Measurements from ENCODE around the gene NACA2.

Gene NACA2

DNA sequence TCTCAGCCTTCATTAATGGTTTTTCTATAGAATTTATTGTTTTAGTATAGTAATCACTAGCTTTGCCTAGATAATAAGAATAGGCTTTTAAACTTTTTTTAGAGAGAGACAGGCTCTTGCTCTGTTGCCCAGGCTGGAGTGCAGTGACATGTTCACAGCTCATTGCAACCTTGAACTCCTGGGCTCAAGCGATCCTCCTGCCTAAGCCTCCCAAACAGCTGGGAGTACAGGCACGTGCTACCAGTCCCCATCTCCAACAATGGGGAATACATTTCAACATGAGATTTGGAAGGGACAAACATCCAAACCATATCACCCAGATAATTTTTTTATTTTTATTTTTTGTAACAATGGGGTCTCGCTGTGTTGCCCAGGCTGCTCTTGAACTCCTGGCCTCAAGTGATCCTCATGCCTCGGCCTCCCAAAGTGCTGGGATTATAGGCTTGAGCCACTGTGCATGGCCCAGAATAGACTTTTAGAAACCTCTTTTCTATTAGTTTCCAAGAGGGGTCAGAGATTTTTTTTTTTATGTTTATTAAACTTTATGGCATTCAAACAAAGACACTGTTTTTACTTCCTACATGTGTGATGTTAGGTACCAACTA is 7.3 kb downstream of the NACA2 start:
- FAIRE-seq: no peak
- DNase-seq (ENCODE audit: insufficient read length, low spot score): no peak
- TF ChIP-seq TAF1 (IDR thresholded peaks at IDR 0.05; ENCODE audit: low read depth, low read length) (no peak), POU2F2 (IDR thresholded peaks at IDR 0.05; ENCODE audit: low read depth, low read length) (no peak), POLR2A (IDR thresholded peaks at IDR 0.05; ENCODE audit: low read depth, low read length) (no peak), POLR2AphosphoS5 (IDR thresholded peaks at IDR 0.05; ENCODE audit: low read depth, low read length) (no peak), PAX5 (IDR thresholded peaks at IDR 0.05; ENCODE audit: insufficient read depth, low read length, severe bottlenecking) (no peak), SPI1 (IDR thresholded peaks at IDR 0.05; ENCODE audit: low read depth, low read length) (no peak)

DNA sequence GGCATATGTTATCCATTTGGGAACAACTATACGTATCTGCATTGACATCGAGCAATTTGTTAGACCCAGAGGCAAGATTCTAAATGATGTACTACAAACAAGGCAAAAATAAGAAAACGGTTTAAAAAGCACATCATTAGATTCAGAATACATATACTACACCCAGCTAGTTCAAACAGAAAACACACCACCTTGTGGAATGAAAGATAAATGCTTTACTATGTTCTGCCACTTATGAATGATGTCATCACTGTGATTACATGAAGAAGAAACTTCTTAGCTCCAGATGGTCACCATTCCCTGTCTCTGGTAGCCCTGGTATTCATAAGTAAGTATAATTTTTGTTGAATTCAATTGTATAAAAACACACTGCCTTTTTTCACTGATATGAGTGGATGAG is 7.8 kb downstream of the NACA2 start:
- DNase-seq (ENCODE audit: insufficient read length, low spot score): peak; percentile 10
- FAIRE-seq: peak; percentile 57
- TF ChIP-seq TAF1 (IDR thresholded peaks at IDR 0.05; ENCODE audit: low read depth, low read length) (no peak), POLR2AphosphoS5 (IDR thresholded peaks at IDR 0.05; ENCODE audit: low read depth, low read length) (no peak), PAX5 (IDR thresholded peaks at IDR 0.05; ENCODE audit: insufficient read depth, low read length, severe bottlenecking) (no peak), POLR2A (IDR thresholded peaks at IDR 0.05; ENCODE audit: low read depth, low read length) (no peak), POU2F2 (IDR thresholded peaks at IDR 0.05; ENCODE audit: low read depth, low read length) (no peak), SPI1 (IDR thresholded peaks at IDR 0.05; ENCODE audit: low read depth, low read length) (no peak)

DNA sequence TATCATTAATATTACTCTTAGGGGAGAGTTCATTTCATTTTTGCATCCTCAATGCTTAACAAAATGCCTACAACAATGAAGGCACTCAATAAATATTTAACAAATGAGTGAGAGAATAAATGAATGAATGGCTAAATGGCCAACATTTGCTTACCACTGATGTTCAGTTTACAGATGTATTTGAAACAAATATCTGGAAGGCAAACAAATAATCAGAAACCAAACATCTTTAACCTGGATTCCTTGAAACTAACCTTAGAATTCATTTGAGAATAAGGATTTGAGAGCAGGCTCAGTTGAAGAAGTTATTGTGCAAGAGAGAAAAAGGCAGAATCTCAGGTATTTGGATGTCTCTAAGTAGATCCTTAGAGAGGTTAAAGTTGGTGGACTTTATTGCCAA is 8.4 kb downstream of the NACA2 start:
- no peak for TF ChIP-seq POLR2AphosphoS5 (IDR thresholded peaks at IDR 0.05; ENCODE audit: low read depth, low read length)
- TF ChIP-seq POU2F2 (IDR thresholded peaks at IDR 0.05; ENCODE audit: low read depth, low read length): no peak
- TF ChIP-seq TAF1 (IDR thresholded peaks at IDR 0.05; ENCODE audit: low read depth, low read length): no peak
- no peak for TF ChIP-seq SPI1 (IDR thresholded peaks at IDR 0.05; ENCODE audit: low read depth, low read length)
- no peak for TF ChIP-seq PAX5 (IDR thresholded peaks at IDR 0.05; ENCODE audit: insufficient read depth, low read length, severe bottlenecking)
- no peak for TF ChIP-seq POLR2A (IDR thresholded peaks at IDR 0.05; ENCODE audit: low read depth, low read length)
- FAIRE-seq (no peak), DNase-seq (ENCODE audit: insufficient read length, low spot score) (no peak)

DNA sequence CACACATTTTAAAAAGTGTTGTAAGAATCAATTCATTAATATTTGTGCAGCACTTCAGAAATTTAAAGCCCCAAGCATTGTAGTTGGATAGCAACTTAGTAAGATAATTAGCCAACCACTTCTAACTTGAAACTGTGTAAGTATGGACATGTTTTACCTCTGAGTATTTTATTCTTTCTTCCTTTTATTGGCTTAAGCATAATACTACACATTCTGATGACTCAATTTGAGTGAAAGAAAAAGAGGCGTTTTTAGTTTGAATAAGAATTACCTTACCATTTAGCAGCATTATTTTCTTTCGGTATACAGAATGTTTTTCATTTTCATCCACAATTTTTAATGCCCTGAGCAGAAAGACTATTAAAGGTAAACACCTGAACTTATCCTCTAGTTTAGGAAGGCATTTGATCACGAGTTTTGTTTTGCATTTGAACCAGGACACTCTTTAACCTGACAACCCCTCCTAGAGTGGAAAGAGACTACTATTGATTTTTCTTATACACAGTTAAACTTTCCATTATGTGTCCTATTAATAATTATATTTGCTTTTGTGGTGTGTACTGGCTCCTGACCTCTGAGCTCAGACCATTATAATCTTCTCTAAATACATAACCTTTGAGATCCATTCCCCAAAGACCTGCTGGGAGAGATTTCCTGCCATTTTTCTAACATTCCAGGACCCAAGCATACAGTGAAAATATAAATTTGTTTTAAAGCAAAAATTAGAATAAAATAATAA is 9.2 kb downstream of the NACA2 start:
- DNase-seq (ENCODE audit: insufficient read length, low spot score) (no peak), FAIRE-seq (no peak)
- TF ChIP-seq SPI1 (IDR thresholded peaks at IDR 0.05; ENCODE audit: low read depth, low read length) (no peak), TAF1 (IDR thresholded peaks at IDR 0.05; ENCODE audit: low read depth, low read length) (no peak), PAX5 (IDR thresholded peaks at IDR 0.05; ENCODE audit: insufficient read depth, low read length, severe bottlenecking) (no peak), POLR2A (IDR thresholded peaks at IDR 0.05; ENCODE audit: low read depth, low read length) (no peak), POLR2AphosphoS5 (IDR thresholded peaks at IDR 0.05; ENCODE audit: low read depth, low read length) (no peak), POU2F2 (IDR thresholded peaks at IDR 0.05; ENCODE audit: low read depth, low read length) (no peak)

DNA sequence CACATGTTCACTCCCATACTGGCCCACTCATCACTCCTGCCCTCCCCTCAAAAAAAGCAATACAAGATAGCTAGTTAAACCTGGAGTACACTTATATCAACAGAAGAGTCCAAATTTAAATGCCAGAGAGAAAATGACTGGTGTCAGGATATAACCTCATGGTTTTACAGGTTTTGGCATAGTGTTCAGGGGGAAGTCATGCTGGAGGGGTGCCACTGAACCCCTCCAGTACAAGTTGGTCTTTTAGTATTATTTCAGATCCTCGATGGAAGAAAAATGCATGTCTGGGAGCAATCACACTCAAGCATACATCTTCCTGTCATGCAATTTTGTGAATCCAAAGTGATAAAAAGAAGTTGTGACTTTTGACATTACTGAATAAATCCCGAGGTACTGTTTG is 10.5 kb downstream of the NACA2 start:
- FAIRE-seq (no peak), DNase-seq (ENCODE audit: insufficient read length, low spot score) (no peak)
- TF ChIP-seq SPI1 (IDR thresholded peaks at IDR 0.05; ENCODE audit: low read depth, low read length): no peak
- TF ChIP-seq POLR2AphosphoS5 (IDR thresholded peaks at IDR 0.05; ENCODE audit: low read depth, low read length): no peak

DNA sequence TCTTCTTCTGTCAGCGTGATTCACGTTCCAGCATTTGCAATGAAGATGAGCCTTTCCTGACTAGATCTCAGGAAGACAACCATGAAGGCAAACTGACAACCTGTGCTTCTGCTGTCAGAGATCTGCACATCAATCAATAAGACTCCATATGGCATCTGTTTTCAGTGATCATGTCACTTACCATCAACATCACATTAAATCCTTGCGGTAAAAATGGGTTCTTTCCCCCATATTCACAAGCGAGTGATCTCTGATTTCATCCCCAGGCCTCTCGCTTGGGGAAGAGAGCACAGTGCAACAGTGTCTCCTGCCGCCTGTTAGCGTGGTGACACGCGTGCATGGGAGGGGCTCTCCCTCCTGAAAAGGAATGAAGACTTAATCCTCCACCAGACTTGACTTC is 11.1 kb downstream of the NACA2 start:
- TF ChIP-seq SPI1 (IDR thresholded peaks at IDR 0.05; ENCODE audit: low read depth, low read length) (no peak), TAF1 (IDR thresholded peaks at IDR 0.05; ENCODE audit: low read depth, low read length) (no peak), POLR2A (IDR thresholded peaks at IDR 0.05; ENCODE audit: low read depth, low read length) (no peak), POU2F2 (IDR thresholded peaks at IDR 0.05; ENCODE audit: low read depth, low read length) (no peak), PAX5 (IDR thresholded peaks at IDR 0.05; ENCODE audit: insufficient read depth, low read length, severe bottlenecking) (no peak), POLR2AphosphoS5 (IDR thresholded peaks at IDR 0.05; ENCODE audit: low read depth, low read length) (no peak)

DNA sequence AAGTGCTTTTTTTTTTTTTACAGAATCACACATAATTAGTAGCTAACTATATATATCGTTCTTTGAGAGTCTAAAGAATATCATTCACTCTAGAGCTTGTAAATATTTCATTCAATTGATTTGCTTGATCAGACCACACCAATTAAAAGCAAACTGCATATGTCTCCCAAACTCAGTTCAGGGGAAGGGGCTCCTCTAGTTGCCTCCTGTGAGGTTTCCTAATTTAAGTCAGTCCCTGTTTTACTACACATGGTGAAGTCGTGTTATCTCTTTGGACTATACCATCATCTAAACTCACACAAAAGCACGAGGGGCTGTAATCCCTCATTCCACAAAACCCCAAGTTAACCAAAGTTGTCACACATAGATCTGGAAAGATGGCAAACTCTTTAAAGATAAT is 11.7 kb downstream of the NACA2 start:
- no peak for FAIRE-seq
- no peak for DNase-seq (ENCODE audit: insufficient read length, low spot score)
- TF ChIP-seq TAF1 (IDR thresholded peaks at IDR 0.05; ENCODE audit: low read depth, low read length): no peak
- TF ChIP-seq POLR2A (IDR thresholded peaks at IDR 0.05; ENCODE audit: low read depth, low read length): no peak
- no peak for TF ChIP-seq SPI1 (IDR thresholded peaks at IDR 0.05; ENCODE audit: low read depth, low read length)
- TF ChIP-seq POLR2AphosphoS5 (IDR thresholded peaks at IDR 0.05; ENCODE audit: low read depth, low read length): no peak
- no peak for TF ChIP-seq POU2F2 (IDR thresholded peaks at IDR 0.05; ENCODE audit: low read depth, low read length)
- TF ChIP-seq PAX5 (IDR thresholded peaks at IDR 0.05; ENCODE audit: insufficient read depth, low read length, severe bottlenecking): no peak

More for the DNA sequence above, 11.1 kb downstream of the NACA2 start:
- DNase-seq (ENCODE audit: insufficient read length, low spot score) (no peak), FAIRE-seq (no peak)

DNA sequence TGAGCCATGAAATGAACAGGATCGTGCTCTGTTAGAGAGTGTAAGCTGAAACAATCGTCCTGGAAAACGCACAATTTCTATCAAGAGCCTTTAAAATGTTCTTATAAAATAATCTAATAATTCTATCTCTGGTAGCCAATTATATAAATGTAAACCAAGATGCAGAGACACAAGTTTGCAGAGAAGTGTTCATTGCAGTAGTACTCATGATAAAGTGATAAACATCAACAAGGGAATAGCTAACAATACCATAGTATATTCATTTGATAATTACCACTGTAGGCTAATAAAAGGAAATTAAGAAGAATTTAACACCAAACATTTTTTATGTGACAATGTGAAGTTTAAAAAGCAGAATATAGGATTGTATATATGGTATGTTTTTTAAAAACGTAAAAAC is 12.4 kb downstream of the NACA2 start:
- TF ChIP-seq POLR2AphosphoS5 (IDR thresholded peaks at IDR 0.05; ENCODE audit: low read depth, low read length): no peak
- TF ChIP-seq POU2F2 (IDR thresholded peaks at IDR 0.05; ENCODE audit: low read depth, low read length): no peak
- no peak for TF ChIP-seq SPI1 (IDR thresholded peaks at IDR 0.05; ENCODE audit: low read depth, low read length)
- no peak for TF ChIP-seq PAX5 (IDR thresholded peaks at IDR 0.05; ENCODE audit: insufficient read depth, low read length, severe bottlenecking)
- TF ChIP-seq POLR2A (IDR thresholded peaks at IDR 0.05; ENCODE audit: low read depth, low read length): no peak
- no peak for TF ChIP-seq TAF1 (IDR thresholded peaks at IDR 0.05; ENCODE audit: low read depth, low read length)
- DNase-seq (ENCODE audit: insufficient read length, low spot score): no peak
- no peak for FAIRE-seq

DNA sequence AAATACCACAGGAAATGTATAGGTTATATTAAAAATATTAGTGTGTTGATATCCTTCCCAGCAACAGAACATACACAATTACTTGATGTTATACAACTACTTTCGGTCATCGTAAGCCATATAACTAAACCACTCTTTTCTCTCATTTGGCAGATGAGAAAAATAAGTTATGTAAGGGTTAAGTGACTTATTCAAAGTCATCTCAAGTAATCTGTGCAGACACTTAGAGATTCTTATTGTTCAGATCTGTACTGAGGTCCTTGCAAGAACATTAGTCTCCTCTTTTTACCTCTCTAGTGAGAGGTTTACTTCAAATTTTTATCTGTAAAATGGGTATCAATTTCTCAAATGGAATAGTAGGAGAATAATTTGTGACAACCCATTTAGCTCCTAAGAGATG is 15.0 kb downstream of the NACA2 start:
- TF ChIP-seq POLR2A (IDR thresholded peaks at IDR 0.05; ENCODE audit: low read depth, low read length): no peak
- TF ChIP-seq POLR2AphosphoS5 (IDR thresholded peaks at IDR 0.05; ENCODE audit: low read depth, low read length): no peak
- no peak for TF ChIP-seq POU2F2 (IDR thresholded peaks at IDR 0.05; ENCODE audit: low read depth, low read length)
- TF ChIP-seq PAX5 (IDR thresholded peaks at IDR 0.05; ENCODE audit: insufficient read depth, low read length, severe bottlenecking): no peak
- no peak for TF ChIP-seq SPI1 (IDR thresholded peaks at IDR 0.05; ENCODE audit: low read depth, low read length)
- TF ChIP-seq TAF1 (IDR thresholded peaks at IDR 0.05; ENCODE audit: low read depth, low read length): no peak
- DNase-seq (ENCODE audit: insufficient read length, low spot score) (no peak), FAIRE-seq (no peak)
